Hematopoietic multipotent progenitor cell treated with erythropoietin and hydrocortisone succinate and interleukin-3 and kit ligand, for 8 days (in vitro differentiated cells): Measurements from ENCODE around the gene SLC24A4.

Experiments
- DNase-seq: peaks from one replicate; pipeline ENCODE4 v3.0.0-alpha.2; 2015

The SLC24A4 gene

DNA sequence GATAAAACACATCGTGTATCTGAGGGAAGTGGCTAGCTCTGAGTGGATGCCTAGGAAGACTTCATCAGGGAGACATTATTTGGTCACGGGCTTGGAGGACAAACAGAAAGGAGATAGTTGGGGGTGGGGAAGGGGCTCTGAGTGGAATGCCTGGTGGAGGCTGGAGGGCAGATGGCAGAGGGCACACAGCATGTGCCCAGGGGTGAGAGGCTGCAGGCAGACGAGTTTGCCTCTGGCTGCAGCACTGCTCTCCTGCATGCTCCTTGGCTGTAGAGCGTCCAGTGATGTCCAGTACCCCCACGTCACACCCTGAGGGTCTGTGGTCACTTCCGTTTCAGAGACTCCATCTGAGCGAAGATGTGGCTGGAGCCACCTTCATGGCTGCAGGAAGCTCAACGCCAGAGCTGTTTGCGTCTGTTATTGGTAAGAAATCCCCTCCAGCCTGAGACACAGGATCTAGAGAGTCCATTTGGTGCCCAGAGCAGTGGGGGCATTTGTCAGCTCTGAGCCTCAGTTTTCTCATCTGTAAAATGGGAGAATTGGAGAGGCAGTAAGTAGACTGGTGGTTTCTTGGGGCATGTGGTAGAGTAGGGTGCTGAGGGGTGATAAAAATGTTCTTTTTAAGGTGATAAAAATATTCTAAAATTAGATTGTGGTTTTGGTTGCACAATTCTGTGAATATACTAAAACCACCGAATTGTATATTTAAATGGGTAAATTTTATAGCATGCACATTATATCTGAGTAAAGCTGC is 119.0 kb downstream of the SLC24A4 start:
- no peak for DNase-seq

DNA sequence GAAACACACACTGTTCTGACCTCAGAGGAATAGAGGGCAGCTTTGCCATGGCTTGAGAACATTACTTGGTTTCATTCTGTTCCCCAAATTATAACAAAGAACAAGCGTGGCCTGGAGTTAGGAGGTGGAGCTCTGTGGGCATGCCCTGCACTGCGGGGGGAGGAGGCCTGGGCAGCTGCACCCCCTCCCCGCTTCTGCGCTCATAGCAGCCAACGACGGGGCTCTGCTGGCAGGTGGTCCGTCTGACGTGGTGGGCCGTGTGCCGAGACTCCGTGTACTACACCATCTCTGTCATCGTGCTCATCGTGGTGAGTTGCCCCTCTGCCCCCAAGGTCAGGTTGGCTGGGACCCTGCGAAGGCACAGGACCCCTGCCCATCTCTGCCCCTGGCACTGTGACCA is 120.2 kb downstream of the SLC24A4 start:
- DNase-seq, result no peak

DNA sequence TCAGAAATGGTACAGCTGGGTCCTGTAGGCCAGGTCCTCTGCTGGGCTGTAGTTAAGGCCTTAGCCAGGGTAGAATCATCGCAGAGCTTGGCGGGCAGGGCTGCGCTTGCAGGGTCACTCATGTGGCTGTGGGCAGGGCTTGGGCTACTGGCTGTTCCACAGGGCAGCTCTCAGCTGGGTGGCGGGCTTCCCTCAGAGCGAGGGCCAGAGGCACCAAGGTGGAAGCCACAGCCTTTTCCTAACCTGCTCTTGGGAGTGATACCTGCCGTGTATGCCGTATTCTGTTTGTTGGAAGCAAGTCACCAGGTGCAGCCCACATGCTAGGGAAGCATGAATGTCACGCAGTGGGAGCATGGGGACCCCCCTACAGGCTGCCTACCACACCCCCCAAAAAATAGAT is 120.8 kb downstream of the SLC24A4 start:
- no peak for DNase-seq

DNA sequence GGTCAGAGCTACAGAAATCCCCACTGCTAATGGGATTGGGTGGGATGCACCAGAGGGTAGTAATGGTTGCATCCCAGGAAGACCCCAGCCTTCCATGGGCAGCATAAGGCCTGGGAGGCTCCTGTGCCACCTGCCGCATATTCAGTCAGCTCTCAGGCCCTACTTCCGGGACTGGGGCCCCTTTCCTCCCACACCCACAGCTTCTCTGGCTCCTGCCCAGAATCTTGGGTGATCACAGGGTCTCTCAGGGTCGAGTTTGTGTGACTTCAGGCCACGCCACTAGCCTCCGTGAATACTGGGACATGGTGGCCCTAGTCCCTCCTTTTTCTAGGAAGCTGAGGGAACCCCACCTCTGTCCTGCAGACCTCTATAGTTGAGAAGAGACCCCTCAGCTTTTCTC is 123.8 kb downstream of the SLC24A4 start:
- DNase-seq, result no peak

DNA sequence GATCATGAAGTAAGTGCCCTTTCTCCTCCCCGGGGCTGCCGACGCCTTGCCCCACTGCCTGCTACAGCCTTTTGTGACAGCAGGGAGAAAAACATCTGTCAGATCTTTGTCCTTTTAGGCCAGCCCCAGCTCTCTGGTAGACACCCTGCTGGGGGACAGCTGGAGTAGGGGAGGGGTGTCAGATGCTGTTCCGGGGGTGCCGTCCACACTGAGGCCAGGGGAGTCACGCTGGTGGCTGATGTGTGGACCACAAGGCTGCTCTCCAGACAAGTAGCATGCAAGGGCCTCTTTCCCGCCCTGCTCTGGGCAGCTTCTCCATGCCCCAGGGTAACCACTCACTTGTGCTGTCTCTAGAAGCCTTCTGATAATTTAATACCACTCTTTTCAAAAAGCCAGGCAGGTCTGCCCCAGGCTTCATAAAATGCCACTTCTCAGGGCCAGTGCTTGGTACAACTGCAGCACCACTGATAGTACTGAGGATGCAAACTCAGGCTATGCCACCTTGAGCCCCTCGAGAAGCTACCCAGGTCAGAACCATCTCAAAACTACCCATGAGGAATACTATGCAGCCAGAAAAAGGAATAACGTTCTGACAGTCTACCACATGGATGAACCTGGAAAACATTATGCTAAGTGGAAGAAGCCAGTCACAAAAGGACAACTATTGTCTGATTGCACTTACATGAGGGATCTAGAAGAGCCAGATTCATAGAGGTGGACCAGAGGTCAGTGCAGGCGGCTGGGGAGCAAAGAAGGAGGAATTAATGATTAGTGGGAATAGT is 124.6 kb downstream of the SLC24A4 start:
- DNase-seq, result no peak

DNA sequence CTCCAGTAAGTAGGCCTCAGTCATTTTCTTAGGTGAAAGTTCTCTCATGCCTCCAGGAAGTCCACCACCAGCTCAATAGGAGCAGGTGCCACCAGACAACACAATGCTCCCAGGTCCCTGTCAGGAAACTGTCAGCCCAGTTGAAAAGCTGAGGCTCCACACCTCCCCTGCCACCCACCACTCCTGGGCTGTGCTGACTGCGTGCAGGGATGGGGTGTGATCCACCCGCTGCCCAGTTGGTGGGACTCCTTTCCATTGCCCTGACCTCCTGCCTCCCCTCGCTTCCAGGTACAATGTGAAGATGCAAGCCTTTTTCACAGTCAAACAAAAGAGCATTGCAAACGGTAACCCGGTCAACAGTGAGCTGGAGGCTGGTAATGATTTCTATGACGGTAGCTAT is 125.8 kb downstream of the SLC24A4 start:
- no peak for DNase-seq

DNA sequence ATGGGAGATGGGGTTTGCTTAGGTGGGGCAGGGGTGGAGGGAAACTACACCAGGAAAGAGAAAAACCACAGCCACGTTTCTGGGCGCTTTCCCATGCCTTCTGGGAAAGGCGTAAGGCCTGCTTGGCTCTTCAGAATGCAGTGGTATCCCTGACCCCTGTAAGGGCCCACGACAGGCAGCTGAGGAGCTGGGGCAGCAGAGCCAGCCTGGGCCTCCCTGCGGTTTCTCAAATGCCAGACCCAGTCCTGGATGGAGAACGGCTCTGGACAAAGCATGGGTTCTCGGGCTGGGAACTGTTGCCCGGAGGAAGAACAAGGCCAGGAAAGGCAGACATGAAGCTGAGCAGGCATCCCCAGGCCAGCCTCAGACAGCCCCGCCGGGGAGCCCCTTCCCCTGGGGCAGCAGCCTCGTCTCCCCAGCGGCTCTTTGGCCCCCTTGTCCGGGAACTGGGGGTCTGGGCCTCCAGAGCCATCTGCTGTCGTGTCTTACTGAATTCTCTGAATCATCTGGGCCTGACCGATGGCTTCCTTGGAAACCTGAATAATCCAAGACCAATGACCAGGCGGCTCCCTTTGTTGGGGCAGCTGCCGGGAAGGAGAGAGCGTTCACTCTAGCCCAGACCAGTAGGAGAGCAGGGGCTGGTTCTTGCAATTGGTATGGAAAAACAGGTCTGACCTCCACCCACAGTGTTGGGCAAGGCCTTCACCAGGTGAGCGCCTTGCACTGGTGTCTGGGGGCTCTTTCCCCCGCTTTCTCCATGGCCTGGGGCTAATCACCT is 126.6 kb downstream of the SLC24A4 start:
- DNase-seq, result no peak

DNA sequence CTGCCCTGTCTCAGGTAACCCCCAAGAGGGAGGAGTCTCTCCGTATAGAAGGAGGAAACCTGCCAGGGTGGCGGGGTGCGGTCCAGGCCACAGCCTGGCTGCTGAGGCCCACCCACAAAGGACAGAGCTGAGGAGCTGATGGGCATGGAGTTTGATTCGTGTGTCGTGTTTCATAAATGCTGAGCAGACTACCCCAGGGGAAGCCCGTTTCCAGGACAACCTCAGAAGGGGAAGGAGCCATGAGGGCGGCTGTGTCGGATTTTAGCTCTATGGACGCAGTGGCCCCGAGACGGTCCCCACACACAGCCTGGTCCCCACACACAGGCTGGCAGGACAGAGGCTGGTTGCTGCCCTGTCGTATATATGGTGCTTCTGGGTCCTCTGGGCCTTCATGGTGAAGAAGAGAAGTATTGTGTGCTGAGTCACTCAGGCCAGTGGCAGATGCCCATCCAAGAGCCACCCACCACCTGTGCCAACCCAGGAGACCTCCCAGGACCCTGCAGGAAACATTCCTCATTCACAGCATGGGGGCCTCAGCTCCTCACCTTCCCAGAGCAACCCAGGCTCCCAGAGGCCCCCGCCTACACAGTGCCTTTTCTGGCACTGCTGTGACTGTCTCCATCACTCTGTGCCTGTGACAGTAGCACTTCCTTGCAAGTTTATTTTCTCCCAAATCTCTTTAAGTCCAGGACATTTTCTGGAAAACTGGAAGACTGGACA is 127.5 kb downstream of the SLC24A4 start:
- DNase-seq, result no peak

DNA sequence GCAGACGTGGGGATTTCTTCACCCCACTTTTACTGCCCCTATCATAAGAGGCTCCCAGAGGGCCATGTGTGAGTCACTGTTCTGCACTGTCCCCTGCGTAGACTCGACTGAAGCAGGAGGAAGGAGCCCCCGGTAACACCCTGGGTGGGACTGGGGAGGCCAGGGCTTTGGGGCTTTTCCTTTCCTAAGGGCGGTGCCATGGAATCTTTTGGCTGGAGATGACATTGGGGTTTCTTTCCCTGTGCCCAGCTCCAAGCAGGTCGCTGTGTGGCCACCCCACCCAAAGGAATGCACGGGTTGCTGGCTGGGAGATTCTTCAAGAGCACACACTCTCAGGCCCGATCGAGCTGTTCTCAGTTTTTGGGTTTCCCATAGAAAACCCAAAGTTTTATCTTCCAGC is 128.3 kb downstream of the SLC24A4 start:
- no peak for DNase-seq

DNA sequence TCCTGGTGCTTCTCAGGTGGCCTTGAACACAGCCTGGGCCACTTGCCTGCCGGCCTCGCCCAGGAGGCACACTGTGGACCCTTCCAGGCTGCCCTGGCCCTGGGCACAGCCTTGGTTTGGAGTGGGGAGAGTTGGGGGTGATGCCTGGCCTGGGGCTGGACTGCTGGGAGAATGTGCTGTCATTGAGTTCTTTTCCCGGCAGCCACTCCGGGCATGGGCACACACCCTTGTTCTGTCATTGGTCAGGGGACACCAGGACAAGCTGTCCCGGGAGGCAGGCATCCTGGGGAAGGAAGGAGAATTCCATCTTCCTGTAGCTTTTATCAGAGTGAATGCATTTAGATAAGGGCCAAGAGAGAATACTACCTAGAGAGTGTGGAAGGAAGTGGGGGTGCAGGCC is 128.8 kb downstream of the SLC24A4 start:
- DNase-seq, result no peak

DNA sequence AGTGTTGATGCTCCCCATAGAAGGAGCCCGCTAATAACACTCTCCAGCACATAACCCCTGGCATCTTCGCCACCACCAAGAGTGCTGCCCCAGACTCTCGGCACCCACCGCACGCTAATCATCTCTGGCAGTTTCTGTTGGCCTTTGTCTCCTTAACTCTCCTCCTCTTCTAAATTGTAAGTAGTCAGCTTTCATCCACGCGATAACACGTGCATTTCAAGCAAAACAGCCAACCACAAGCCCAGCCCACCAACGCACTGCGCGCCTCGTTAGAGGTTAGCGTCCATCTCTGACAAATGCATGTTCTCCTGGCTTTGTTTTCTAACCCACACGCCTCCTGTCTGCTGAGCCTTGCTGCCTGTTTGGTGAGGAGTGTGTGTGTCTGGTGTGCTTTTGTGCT is 129.5 kb downstream of the SLC24A4 start:
- DNase-seq, result no peak

DNA sequence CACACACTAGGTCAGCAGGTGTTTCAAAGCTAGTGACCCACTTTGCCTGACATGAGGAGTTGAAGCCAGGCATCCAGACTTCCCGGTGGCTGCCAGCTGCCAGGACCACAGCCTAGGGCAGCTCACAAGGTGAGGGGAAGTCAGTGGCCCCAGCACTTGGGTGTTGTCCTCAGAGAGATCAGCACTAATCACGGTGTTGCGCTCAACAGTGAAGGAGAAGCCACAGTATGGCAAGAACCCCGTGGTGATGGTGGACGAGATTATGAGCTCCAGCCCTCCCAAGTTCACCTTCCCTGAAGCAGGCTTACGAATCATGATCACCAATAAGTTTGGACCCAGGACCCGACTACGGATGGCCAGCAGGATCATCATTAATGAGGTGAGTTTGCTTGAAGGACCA is 130.7 kb downstream of the SLC24A4 start:
- DNase-seq, result no peak

DNA sequence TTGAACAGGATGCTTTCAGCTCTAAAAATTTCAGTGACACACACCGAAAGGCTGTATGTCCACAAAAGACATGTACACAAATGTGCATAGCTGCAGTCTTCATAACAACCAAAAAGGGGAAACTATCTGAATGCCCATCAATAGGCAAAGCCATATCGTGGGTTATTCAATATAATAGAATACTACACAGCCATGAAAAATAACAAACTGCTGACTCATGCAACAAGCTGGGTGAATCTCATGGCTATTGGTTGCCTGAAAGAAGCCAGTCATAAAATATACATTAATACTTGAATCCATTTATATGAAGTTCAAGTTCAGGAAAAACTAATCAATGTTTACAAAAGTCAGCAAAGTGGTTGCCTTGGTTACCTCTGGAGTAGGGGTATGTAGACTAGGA is 132.3 kb downstream of the SLC24A4 start:
- DNase-seq, result no peak

DNA sequence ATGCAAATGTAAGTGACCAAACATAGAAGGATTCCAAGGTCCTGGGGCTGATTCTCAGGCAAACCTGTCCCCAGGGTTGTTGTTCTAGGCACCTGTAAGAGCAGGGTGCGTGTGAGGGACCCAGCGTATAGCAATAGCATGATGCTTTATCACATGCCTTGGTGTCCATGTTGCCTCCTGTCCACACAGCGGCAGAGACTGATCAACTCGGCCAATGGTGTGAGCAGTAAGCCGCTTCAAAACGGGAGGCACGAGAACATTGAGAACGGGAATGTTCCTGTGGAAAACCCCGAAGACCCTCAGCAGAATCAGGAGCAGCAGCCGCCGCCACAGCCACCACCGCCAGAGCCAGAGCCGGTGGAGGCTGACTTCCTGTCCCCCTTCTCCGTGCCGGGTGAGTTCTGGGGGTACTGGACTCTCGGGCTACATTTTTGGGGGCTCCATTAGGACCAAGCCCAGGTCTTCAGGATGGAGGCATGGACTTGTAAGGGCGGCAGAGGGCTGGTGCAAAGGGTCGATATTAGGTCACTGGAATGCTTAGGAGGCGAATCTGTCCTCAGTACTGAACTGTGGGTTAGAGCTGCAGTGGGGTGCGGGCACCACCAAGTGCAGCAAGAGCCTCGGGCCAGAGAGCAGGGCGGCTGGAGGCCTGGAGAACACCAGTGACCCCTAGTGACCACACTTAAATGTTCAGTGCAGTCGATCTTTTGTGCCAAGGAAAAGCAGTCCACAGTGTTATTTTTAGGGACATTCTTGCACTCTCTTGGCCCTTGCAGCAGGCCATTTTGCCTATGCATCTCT is 133.4 kb downstream of the SLC24A4 start:
- peak; percentile 55 for DNase-seq

DNA sequence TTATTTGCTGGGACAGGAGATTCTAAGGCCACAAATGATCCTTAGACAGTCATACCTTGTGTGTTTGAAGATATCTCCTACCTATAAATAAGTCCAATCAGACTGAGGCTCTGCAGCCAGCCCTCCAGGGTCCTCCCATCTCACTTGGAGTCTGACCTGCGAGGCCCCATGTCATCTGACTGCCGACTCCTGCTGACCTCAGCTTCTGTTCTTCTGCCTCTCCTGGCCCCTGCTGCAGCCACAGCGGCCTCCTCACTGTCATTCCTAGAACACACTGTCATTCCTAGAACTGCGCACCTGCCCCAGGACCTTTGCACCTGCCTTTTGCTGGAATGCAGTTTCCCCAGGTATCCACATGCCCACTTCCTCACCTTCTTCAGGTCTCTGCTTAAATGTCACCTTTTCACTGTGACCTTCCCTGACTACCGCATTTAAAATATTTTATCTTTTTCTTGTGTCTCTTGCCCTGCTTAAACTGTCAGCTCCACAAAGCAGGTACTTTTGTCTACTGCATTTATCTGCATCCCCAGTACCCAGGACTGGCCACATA is 134.1 kb downstream of the SLC24A4 start:
- DNase-seq, result no peak

DNA sequence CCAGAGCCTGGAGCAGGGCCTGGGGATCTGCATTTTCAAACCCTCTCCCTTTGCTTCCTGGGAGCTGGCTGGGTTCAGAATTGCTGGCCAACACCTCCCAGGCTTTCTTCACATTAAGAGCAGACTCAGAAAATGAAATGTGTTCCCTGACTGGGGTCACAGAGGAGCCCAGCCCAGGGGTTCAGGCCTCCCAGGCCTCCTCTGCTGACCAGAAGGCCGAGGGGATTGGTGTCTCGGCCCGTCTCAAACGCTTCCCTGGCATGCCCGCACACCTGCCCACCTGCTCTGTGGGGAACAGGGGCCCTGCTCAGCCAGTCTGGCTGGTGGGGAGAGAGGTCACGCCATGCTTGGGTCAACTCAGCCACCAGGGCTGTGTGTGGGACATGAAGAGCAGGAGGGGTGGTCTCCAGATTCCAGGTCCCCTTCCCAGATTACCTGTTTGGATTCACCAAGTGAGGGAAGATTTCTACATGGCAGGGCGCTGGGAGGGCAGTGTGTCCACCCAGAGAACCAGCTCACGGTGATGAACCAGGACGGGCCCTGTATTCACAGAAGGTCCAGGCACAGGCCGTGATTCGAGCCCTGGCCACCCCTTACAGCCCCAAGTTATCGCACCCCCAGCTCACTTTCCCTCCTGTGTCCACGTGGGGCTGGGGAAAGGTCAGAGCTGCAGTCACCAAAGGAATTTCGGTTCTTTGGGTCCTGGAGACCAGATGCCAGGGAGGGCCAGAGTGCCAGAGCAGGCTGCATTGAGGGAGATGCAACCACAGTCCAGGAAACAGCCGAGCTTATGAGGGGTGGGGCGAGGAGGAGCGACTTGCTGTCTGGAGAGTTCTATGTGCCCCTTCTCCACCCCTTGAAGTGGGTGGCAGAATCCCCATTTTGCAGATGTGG is 135.4 kb downstream of the SLC24A4 start:
- DNase-seq, result no peak

DNA sequence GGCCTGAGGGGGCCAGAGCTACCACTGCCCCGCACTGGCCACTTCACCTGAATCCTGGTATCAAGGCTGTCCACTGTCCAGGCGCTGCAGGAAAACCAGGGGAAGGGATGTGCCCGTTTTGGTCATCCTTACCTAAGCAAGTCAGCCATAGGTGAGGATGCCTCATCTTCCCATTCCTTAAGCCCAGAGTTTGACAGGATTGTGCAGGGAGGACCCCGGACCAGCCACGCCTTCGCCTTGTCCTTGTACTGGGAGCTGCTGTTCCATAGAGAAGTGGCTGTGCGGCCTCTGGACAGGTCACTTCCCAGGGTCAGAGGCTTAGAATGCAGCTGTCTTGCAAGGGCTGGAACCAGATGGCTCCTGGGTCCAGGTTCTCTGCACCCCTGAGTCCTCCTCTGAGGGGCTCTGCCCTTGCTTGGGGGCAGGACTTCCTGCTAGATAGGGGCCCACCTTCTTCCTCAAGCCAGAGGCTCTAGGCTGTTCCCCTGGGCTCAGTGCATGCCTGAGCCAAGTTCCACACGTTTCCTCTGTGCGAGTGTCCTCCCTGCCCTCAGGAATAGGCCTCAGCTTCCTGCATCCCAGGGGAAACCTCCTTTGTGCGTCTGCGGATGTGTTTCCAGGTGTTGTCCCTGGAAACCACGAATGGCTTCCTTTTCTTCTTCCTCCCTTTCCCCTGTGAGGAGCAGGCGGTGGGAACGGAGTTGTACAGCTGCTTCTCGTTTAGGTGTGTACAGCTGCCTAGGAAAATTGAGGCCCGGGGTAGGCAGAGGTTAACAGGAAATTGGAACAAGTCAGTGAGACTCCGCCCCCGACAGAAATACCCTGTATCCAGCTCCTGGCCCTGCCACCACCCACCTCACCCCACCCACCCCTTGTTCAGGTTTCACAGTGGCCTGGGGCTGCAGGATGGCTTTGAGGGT is 136.3 kb downstream of the SLC24A4 start:
- no peak for DNase-seq

DNA sequence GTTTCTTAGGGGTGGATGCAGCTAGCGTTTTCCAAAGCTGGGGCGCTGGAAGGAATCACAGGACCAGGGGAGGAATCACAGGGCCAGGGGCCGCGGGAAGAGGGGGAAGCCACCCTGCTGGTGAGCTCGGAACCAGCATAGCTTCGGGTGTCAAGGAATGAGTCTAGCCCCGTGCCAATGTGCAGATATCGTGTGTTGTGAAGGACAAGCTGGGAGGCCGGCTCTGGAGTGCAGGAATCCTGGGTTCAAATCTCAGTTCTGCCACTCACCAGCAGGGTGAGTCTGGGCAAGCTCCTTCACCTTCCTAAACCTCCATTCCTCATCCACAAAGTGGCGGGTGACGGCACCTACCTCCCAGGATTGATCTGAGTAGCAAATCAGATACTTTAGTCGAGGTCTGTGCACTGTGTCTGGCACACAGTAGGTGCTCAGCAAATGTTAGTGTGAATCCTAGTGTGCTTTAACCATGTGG is 137.0 kb downstream of the SLC24A4 start:
- DNase-seq, result no peak

DNA sequence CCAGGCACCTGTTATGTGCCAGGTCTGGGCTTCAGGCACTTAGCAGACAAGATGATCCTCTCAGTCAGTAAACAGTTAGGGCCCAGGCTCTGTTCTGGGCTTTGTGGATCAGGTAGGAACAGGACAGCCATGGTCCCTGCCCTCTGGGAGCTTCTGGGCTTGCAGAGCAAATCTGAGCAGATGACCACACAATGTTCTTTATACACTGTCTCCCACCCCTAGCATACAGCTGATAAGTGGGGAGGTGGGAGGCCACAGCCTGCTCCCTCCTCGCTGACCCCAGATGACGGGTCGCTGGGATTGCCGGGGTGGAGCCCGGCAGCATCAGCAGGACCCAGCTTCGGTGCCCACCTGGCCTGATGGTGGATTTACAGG is 137.6 kb downstream of the SLC24A4 start:
- no peak for DNase-seq
